ENCODE measurements around the gene DMRTA2. TPM values are rescaled to one million over a fixed set of nuclear protein-coding genes. Genes with fewer than 3 reads are reported as not detected.

The DMRTA2 gene
- not detected in 2 replicates for total RNA-seq

GRCh38 chr1:50422946-50423669 lies at the start of gene DMRTA2:
Gene DMRTA2, minus strand, starts transcription at chr1:50423443. Its CDS starts 1,907 bp downstream, at chr1:50421536.

All from cardiac ventricle fibroblast (primary cell).